ENCODE measurements around the gene FBXL14. TPM values are rescaled to one million over a fixed set of nuclear protein-coding genes. Genes with fewer than 3 reads are reported as not detected.

Gene FBXL14
- total and polyA plus RNA-seq, 4 donors: 0.67 to 7.5 (median 4.9) TPM

GRCh38 chr12:1564067-1564466 lies 30.3 kb downstream of the FBXL14 start:
- no peak for DNase-seq (ENCODE audit: low spot score)
- no peak for TF ChIP-seq NR2F2 (IDR thresholded peaks at IDR 0.05)
- TF ChIP-seq ZBTB33 (IDR thresholded peaks at IDR 0.05): no peak
- TF ChIP-seq RXRA (IDR thresholded peaks at IDR 0.05): no peak
- TF ChIP-seq FOXA2 (IDR thresholded peaks at IDR 0.05): no peak
- TF ChIP-seq HNF4G (IDR thresholded peaks at IDR 0.05): no peak
- no peak for TF ChIP-seq YY1 (IDR thresholded peaks at IDR 0.05)
- TF ChIP-seq HNF4A (conservative IDR thresholded peaks at IDR 0.05): no peak
- no peak for TF ChIP-seq JUND (IDR thresholded peaks at IDR 0.05)
- no peak for TF ChIP-seq TAF1 (conservative IDR thresholded peaks at IDR 0.05)
- no peak for TF ChIP-seq GABPA (IDR thresholded peaks at IDR 0.05 in 1 of 2, conservative IDR thresholded peaks at IDR 0.05 in 1 of 2)
- no peak for TF ChIP-seq RAD21 (IDR thresholded peaks at IDR 0.05)
- TF ChIP-seq CTCF (IDR thresholded peaks at IDR 0.05; ENCODE audit: low read depth, low read length, missing input control): no peak
- TF ChIP-seq EGR1 (IDR thresholded peaks at IDR 0.05; ENCODE audit: low read depth in 2 of 2): no peak
- Histone ChIP-seq H3K9me3 (ENCODE audit: control insufficient read depth in 4 of 4, low read length in 3 of 4) (no peaks in the 10 kb centered on the region), H3K27me3 (ENCODE audit: control insufficient read depth in 4 of 4, insufficient read depth in 4 of 4, low read length in 3 of 4) (no peaks in the 10 kb centered on the region), H3K4me1 (ENCODE audit: control insufficient read depth in 4 of 4, insufficient read depth in 4 of 4, low read length in 3 of 4) (no peaks in the 10 kb centered on the region), H3K4me3 (ENCODE audit: low read depth in 1 of 3, low read length in 3 of 3) (no peak overlapping the region), H3K27ac (ENCODE audit: low read depth in 1 of 2, low read length in 2 of 2) (no peak overlapping the region), H3K9ac (ENCODE audit: low read depth in 1 of 2, low read length in 2 of 2) (no peak overlapping the region), H3K36me3 (ENCODE audit: control insufficient read depth in 4 of 4, insufficient read depth in 3 of 4, low read depth in 1 of 4, low read length in 3 of 4) (no peaks in the 10 kb centered on the region)
- 90% methylated on average over 2 of the region's 2 CpGs for WGBS

- 89% methylated on average over 18 of the region's 18 CpGs for WGBS
- no peak for DNase-seq (ENCODE audit: low spot score)
- H3K4me3 ChIP-seq (ENCODE audit: low read depth in 1 of 3, low read length in 3 of 3): no peak overlapping the region
- TF ChIP-seq RXRA (IDR thresholded peaks at IDR 0.05): no peak
- TF ChIP-seq HNF4A (conservative IDR thresholded peaks at IDR 0.05): no peak
- no peak for TF ChIP-seq YY1 (IDR thresholded peaks at IDR 0.05)
- TF ChIP-seq MAX (IDR thresholded peaks at IDR 0.05): no peak
- no peak for TF ChIP-seq GABPA (IDR thresholded peaks at IDR 0.05 in 1 of 2, conservative IDR thresholded peaks at IDR 0.05 in 1 of 2)
- no peak for TF ChIP-seq ATF3 (IDR thresholded peaks at IDR 0.05)
- no peak for TF ChIP-seq RAD21 (IDR thresholded peaks at IDR 0.05)
- no peak for TF ChIP-seq EGR1 (IDR thresholded peaks at IDR 0.05; ENCODE audit: low read depth in 2 of 2)
- no peak for TF ChIP-seq REST (IDR thresholded peaks at IDR 0.05)
- no peak for TF ChIP-seq FOXA1 (IDR thresholded peaks at IDR 0.05)
- no peak for TF ChIP-seq ZBTB33 (IDR thresholded peaks at IDR 0.05)
- TF ChIP-seq JUND (IDR thresholded peaks at IDR 0.05): no peak
- TF ChIP-seq NR2F2 (IDR thresholded peaks at IDR 0.05): no peak
- TF ChIP-seq SP1 (IDR thresholded peaks at IDR 0.05): no peak
- H3K9me3 ChIP-seq (ENCODE audit: control insufficient read depth in 4 of 4, low read length in 3 of 4): no peaks in the 10 kb centered on the region
- no peaks in the 10 kb centered on the region for H3K4me1 ChIP-seq (ENCODE audit: control insufficient read depth in 4 of 4, insufficient read depth in 4 of 4, low read length in 3 of 4)
- no peak overlapping the region for H3K9ac ChIP-seq (ENCODE audit: low read depth in 1 of 2, low read length in 2 of 2)
- H3K27me3 ChIP-seq (ENCODE audit: control insufficient read depth in 4 of 4, insufficient read depth in 4 of 4, low read length in 3 of 4): no peaks in the 10 kb centered on the region
- no peaks in the 10 kb centered on the region for H3K36me3 ChIP-seq (ENCODE audit: control insufficient read depth in 4 of 4, insufficient read depth in 3 of 4, low read depth in 1 of 4, low read length in 3 of 4)
- no peak overlapping the region for H3K27ac ChIP-seq (ENCODE audit: low read depth in 1 of 2, low read length in 2 of 2)
These were observed 31.5 kb downstream of the FBXL14 start for GRCh38 chr12:1562813-1563407.
